Dedifferentiated amniotic fluid mesenchymal stem cell (primary cell): ENCODE measurements around the gene PRND.
A peak's percentile ranks its signal among the peaks of the same experiment; 100 is the strongest.
"Not testable (repeated sequence)": the region's sequence is repeated elsewhere in the genome, so short reads cannot be mapped to it uniquely, and the experiment has no call there.

Experiments used
- DNase-seq: peaks from one replicate; pipeline ENCODE4 v3.0.0-alpha.2; 2016; ENCODE audit errors: extremely low spot score

The PRND gene, protein sequence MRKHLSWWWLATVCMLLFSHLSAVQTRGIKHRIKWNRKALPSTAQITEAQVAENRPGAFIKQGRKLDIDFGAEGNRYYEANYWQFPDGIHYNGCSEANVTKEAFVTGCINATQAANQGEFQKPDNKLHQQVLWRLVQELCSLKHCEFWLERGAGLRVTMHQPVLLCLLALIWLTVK

DNA sequence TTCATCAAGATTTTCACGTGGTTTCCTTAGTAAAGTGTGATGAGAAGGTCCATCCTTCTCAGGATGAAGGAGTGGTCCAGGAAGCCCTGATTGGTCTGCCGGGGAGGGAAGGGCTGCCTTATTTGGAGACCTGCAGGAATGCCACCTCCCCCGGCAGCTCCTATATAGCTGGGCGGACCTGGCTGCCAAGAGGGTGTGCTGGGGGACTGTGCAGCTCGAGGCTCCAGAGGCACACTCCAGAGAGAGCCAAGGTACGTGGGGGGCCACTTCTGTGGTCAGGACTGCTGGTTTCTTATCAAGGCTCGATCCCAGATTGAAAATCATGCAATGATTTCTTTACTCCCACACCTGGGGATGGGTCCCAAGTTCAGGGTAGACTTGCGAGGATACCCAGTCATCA is at the start of gene PRND:
Gene PRND (plus strand): TSS at position 191 of the 400 bp plus-strand sequence. CDS start 2,643 bp downstream, outside the sequence.
- DNase-seq, result no peak

DNA sequence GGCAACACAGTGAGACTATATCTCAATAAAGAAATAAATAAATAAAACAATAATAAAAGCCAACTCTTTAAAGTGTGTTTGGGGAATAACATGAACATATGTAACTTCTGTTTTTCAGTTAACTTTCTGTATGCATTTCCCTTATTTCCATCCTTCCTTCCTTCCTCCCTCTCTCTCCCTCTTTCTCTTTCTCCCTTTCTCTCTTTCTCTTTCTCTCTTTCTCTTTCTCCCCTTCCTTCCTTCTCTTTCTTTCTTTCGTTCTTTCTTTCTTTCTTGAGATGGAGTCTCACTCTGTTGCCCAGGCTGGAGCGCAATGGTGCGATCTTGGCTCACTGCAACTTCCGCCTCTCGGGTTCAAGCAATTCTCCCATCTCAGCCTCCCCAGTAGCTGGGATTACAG is 48.8 kb upstream of the PRND start:
- DNase-seq, result no peak

DNA sequence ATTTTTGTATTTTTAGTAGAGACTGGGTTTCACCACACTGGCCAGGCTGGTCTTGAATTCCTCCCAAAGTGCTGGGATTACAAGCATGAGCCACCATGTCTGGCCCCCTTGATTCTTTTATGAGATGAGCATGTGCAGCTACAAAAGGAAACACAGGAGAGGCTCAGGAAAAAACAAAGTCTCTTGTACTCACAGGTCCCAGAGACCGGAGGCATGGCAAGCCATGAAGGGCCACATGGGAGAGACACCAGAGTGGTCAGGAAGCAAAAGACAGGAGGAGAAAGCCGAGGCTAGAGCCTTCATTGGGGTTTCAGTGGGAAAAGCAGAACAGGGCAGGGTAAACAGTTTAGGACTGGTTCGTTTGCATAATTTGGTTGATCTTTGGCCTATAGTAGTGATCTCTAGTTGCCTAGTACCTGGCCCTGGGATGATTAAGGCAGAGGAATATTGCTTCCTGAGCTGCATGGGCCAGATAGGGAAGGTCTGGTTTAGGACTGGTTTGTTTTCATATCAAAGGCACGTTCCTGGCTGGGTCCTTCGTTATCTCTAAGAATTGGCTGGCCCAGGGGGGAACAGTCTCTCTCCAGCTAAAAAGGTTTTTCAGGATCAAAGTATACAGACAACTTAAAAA is 48.2 kb upstream of the PRND start:
- no peak for DNase-seq

DNA sequence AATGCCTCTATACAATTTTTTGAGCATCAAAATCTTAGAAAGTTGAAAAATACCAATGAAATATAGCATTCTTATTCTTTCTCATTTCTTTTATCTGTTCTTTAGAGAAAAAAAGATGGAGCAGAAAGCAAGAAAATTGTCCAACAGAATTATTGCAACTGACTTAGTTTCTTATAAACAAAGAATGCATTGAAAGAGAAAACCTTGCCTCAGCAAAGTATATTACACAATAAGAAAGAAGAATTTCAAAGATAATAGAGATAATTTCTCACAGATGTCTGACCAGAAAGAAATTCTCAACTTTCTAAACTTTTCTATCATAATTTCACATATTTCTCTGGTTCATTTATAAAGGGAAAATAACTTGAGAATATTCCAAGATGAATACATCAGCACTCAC is 47.0 kb upstream of the PRND start:
- DNase-seq, result peak; percentile 48

DNA sequence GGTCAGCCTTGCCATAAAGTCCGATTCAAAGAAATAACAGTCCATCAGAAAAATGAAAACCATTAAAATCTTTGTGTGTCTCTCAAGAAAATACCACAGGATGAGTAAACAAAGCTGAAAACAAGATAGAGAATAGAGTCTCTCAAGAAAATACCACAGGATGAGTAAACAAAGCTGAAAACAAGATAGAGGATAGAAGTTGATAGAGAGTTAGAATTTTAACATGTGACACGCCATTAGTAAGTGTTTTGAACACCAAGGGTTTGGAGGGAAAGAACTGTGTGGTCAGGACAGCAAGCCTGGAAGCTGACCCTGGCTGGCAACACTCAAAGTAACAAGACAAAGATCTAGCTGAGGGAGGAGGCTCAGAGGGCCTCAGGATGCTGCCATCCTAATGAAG is 43.9 kb upstream of the PRND start:
- no peak for DNase-seq

DNA sequence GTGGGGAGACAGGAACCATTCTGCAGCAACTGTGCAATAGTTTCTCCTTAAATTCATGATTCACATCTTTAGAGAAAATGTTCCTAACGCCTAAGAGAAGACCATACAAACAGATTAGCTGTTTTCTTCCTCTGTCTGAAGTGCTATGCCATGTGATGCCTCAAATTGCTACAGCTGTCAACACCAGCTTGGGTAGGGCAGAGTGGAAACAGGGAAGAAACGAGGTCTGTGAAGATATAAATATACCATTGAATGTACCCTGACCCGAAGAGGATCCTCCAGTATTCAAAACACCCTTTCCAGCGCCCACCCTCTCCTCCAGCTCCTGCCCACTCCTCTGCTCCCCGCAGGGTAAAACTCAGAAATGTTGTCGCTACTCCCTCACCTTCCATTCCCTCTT is 40.3 kb upstream of the PRND start:
- no peak for DNase-seq

DNA sequence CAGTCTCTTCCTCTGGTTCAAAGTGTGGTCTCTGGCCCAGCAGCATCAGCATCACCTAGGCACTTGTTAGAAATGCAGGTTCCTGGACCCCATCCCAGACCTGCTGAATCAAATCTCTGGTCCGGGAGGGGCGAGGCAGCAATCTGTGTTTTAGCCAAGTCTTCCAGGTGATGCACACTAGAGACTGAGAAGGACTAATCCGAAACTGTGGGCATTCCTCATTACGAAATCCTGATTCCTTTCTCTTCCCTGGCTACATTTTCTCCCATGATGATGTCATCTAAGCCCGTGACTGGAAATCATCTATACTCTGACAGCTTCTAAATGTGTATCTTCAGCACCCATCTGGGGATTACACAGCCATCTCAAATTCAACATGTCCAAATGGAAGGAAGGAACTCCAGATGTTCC is 39.7 kb upstream of the PRND start:
- DNase-seq, result peak; percentile 43

DNA sequence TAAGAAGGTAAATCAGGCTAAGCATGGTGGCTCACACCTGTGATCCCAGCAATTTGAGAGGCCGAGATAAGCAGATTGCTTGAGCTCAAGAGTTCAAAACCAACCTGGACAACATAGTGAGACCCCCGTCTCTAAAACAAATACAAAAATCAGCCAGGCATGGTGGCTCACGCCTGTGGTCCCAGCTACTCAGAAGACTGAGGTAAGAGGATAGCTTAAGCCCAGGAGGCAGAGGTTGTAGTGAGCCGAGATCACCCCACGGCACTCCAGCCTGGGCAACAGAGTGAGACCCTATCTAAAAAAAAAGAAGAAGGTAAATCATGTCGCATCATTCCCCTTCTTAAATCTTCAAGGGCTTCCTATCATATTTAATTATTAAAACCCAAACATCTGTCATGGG is 39.0 kb upstream of the PRND start:
- no peak for DNase-seq

DNA sequence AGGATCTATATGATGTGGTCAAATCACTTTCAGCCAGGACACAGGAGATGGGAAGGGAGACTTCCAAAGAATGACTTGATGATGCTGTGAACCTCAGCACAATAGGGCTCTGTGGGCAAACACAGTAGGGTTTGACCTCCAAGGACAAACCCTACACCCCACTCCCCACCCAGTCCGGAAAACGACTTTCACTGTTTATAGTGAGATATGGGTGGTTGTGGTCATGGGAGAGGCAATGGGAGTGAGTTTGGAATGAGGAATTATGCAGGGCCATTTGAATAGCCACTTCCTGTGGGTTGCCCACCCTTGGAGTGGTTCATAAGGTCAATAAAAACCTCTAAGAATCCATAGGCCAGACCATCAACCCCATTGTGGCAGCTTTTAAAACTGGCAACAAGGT is 38.4 kb upstream of the PRND start:
- no peak for DNase-seq

DNA sequence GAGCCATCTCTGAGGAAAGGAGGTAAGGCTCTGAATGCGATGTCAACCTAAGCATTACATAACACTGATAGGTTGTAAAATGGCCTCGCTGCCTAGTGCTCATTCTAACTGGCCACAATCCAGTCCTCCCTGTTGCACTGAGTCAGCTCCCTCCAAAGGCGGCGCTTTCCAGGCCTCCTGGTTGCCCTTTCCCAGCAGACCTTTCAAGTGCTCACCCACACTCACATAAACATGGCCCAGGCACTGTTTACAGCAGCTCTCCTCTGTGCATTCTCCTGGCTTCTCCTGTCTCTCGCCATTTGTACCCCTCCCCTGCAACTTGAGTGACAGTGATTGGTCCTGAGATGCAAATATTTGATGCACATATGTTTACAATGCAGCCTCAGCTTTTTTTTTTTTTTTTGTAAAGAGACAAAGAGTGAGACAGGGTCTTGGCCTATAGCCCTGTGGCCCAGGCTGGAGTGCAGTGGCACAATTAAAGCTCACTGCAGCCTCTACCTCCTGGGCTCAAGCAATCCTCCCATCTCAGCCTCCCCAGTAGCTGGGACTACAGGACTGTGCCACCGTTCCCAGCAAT is 36.8 kb upstream of the PRND start:
- DNase-seq, result no peak

DNA sequence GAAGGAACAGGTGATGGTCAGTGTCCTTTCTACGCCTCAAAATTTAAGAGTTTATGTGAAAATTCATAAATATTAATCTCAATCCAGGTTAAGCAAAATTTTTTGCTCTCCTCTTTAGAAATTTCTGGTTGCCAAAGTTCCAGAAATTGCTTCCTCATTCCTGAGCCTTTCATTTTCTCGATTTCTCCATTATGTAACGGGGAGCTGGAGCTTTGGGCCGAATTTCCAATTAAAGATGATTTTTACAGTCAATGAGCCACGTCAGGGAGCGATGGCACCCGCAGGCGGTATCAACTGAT is 35.8 kb upstream of the PRND start:
- DNase-seq, result no peak

DNA sequence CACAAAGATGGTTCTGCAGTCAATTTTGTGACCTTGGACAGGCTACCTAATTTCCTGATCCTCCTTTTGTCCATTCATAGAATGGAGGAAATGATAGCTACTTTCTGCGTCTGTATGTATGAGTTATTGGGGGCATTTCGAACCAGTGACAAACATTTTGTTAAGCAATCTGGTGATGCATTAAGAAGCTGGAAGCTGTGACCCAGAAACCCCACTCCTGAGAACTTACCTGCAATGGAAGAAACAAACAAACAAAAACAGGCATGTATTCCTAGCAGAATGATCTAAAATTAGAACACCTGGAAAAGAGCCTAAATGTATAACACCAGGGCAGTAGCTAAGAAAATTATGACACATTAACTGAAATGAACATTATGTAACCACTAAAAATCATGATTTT is 33.4 kb upstream of the PRND start:
- DNase-seq, result no peak

DNA sequence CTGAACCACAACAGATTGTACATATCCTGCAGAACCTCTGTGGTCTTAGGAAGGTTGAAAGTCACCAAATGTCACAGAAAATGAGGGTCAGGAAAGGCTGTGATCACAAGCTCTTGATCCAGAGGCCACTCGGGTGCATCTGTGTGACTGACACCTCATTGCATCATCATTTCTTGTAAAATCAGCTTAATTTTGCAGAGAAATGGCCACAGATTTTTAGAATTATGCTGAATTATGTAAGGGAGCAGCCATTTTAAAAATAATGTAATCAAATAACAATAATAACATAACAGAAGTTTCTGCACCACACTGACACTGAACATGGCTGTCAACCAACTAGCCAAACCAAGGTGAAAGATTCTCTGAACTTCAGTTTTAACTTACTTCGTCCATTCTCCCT is 32.5 kb upstream of the PRND start:
- DNase-seq, result no peak

DNA sequence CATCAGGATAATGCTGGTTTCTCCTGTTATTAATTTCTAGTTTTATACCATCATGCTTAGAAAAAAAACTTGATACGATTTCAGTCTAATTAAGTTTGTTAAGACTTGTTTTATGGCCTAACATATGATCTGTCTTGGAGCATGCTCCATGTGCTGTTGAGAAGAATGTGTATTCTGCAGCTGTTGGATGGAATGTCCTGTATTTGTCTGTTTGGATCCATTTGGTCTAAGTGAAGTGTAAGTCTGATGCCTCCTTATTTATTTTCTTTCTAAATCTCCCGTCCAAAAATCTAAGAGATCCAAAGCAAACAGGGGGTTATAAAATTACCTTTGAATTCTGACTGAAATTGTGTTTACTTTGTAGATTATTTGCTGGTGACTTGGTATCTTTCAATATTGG is 30.0 kb upstream of the PRND start:
- no peak for DNase-seq

DNA sequence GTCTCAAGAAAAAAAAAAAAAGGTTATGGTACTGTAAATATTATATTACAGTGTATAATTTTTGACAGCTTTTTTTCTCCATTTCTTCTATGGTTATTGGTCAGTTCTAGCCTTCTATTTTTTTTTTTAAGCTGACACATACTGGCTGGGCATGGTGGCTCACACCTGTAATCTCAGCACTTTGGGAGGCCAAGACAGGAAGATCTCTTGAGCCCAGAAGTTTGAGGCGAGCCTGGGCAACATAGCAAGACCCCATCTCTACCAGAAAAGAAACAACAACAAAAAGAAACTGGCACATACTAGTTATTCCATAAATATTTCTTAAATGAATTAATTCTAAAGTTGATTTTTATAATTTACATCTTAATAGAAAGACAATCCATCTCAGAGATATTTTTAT is 27.6 kb upstream of the PRND start:
- no peak for DNase-seq

DNA sequence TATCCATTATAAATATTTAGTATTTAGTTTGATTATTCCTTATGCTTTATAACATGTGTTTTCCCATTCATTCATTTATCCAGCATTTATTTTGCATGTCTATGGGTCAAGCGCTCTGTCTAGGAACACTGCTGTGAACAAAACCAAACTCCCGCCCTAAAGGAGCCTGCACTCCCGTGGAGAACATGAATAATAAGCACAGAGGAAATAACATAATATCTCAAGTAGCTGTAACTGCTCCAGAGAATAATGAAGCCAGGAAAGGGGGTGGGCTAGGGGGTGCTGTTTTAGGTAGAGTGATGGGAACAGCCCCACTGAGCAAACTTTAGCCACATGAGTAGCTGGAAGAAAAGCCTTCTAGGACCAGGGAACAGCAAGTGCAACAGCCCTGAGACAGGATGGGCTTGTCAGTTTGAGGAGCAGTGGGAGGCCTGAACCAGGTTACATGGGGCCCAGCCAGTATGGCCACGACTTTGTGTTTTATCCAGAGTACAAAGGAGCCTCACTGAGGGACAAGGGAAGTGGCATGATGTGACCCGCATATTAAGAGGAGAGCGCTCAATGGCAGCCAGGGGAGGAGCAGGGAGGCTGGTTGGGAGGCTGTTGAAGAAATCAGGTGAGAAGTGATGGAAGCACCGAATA is 24.4 kb upstream of the PRND start:
- DNase-seq, result no peak

DNA sequence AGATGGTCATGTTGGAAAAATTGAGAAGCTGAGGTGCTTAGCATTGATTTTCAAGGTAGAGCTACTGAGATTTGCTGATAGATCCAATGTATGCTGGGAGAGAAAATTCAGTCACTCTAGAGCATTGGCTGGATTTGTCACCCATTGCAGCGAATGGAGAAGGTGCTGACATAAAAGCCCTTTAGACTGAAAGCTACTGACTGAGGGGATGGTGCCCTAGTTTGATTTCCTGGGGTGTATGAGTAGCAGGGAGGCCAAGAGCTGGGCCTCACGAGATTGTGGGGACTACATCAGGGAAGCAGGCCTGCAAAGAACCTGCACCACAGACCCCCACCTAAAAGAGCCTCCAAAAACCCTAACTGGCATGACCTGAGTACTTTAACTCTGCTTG is 23.9 kb upstream of the PRND start:
- no peak for DNase-seq

DNA sequence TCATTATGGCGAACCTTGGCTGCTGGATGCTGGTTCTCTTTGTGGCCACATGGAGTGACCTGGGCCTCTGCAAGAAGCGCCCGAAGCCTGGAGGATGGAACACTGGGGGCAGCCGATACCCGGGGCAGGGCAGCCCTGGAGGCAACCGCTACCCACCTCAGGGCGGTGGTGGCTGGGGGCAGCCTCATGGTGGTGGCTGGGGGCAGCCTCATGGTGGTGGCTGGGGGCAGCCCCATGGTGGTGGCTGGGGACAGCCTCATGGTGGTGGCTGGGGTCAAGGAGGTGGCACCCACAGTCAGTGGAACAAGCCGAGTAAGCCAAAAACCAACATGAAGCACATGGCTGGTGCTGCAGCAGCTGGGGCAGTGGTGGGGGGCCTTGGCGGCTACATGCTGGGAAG is 22.5 kb upstream of the PRND start:
- no peak for DNase-seq

DNA sequence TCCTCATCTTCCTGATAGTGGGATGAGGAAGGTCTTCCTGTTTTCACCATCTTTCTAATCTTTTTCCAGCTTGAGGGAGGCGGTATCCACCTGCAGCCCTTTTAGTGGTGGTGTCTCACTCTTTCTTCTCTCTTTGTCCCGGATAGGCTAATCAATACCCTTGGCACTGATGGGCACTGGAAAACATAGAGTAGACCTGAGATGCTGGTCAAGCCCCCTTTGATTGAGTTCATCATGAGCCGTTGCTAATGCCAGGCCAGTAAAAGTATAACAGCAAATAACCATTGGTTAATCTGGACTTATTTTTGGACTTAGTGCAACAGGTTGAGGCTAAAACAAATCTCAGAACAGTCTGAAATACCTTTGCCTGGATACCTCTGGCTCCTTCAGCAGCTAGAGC is 21.8 kb upstream of the PRND start:
- no peak for DNase-seq

DNA sequence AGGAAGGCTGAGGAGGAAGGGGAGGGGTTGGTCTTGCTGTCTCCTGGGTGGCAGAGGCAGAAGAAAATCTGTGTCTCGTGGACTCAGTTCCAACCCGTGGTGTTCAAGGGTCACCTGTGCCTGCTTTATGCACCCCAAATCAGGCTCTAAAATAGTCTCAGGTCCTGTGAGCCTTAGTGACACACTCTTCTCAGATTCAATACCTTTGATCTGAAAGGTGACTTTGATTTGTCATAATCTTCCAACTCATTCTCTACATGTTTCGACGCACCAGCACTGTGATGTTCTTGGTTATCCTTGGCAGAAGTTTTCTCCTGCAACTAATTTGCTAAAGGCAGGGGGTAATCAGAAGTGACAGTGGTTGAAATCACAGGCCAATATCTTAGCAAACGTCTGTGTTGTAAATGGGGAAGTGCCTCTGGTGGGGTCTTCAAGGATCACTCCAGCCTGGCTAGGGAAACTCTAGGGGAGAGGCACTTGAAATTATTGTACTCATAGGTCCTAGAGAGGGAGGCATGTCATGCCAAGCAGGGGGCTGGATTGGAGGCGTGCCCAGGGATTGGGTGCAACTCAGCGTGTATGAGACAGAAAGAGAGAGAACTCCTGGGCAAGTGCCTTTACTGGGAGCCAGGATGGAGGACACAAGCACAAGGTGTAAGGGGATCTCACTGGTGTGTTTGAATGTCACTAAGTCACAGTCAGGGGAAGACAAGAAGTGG is 19.0 kb upstream of the PRND start:
- no peak for DNase-seq

DNA sequence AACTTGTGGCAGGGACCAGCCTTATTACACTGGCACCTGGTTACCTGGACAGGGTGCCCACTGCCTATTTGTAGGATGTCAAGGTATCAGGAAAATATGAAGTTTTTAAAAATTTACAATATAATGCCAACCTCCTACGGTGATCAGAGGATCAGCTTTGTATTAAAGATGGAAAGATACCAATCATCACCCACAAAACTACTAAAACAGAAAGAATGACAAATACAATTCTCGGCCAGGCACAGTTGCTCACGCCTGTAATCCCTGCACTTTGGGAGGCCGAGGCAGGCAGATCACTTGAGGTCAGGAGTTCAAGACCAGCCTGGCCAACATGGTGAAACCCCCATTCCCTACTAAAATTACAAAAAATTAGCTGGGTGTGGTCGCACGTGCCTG is 18.4 kb upstream of the PRND start:
- DNase-seq, result no peak

DNA sequence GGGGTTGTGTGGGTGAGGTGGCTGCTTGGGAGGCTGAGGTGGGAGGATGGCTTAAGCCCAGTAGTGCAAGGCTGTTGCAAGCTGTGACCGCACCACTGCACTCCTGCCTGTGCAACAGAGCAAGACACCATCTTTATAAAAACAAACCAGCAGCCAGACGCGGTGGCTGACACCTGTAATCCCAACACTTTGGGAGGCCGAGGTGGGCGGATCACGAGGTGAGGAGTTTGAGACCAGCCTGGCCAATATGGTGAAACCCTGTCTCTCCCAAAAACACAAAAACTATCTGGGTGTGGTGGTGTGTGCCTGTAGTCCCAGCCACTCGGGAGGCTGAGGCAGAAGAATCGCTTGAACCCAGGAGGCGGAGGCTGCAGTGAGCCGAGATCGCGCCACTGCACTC is 14.8 kb upstream of the PRND start:
- not testable (repeated sequence) for DNase-seq

DNA sequence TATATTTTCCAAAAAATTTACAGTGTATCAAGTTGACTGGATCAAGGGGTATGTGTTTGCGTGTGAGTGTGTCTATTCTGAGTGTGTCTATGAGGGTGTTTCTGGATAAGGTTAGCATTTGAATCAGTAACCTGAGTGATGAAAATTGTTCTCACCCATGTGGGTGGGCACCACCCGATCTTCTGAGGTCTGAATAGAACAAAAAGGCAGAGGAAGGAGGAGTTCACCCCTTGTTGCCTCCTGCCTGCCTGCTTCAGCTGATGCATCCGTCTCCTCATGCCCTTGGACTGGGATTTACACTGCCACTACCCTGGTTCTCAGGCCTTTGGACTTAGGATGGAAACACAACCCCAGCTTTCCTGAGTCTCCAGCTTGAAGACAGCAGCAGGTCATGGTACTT is 13.7 kb upstream of the PRND start:
- no peak for DNase-seq
